Measurements from ENCODE around the gene FTO.

DNA sequence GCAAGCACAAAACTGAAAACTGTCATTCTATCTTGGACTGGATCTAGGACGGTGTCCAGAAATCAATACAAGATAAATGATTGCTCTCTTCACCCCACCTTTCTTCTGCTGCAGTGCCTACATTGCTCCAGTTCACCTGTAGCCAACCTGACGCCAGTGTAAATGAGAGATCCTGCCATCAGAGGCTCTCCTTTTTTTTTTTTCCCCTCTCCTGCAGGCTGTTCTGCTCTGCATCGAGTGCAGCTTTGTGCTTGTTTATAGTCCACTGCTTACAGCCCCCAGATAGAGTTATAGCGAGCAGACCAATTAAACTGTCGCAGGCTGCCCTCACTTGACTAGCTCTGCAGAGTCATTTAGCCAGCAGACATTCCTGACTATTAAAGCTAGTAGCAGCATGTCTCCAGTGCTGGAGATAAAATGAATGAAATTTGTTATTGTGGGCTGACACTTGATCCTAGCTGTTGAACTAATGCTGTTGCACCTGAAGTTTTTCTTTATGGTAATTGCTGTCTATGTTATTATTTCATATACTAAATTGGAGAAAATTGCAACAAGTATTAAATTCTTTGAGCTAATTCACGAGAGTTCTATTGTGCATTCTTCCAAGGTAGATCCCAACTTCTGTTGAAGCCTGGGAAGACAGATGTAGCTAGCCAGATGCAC is 257.1 kb downstream of the FTO start:
- TF ChIP-seq, protein P1, sequence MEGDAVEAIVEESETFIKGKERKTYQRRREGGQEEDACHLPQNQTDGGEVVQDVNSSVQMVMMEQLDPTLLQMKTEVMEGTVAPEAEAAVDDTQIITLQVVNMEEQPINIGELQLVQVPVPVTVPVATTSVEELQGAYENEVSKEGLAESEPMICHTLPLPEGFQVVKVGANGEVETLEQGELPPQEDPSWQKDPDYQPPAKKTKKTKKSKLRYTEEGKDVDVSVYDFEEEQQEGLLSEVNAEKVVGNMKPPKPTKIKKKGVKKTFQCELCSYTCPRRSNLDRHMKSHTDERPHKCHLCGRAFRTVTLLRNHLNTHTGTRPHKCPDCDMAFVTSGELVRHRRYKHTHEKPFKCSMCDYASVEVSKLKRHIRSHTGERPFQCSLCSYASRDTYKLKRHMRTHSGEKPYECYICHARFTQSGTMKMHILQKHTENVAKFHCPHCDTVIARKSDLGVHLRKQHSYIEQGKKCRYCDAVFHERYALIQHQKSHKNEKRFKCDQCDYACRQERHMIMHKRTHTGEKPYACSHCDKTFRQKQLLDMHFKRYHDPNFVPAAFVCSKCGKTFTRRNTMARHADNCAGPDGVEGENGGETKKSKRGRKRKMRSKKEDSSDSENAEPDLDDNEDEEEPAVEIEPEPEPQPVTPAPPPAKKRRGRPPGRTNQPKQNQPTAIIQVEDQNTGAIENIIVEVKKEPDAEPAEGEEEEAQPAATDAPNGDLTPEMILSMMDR (IDR thresholded peaks at IDR 0.05) = no peak
- TF ChIP-seq EP300 (IDR thresholded peaks at IDR 0.05) (no peak), POLR2A (IDR thresholded peaks at IDR 0.05) (no peak)

Measured in tibial nerve (tissue), 4 donors.